A549 (cell line): Measurements from ENCODE around the gene PNLDC1. TPM values are rescaled to one million over a fixed set of nuclear protein-coding genes. Genes with fewer than 3 reads are reported as not detected.

Experiments
- CBX2 ChIP-seq: fragments of 200-600 bp; sonication (generic); IDR thresholded peaks from 2 replicates; pipeline ENCODE4 v1.6.1; 2016; ENCODE audit warnings: low read depth, mild to moderate bottlenecking, borderline replicate concordance
- CBX8 ChIP-seq: fragments of 200-600 bp; sonication (generic); IDR thresholded peaks from 2 replicates; pipeline ENCODE4 v1.6.1; 2016
- CHD2 ChIP-seq: fragments of 150-350 bp; IDR thresholded peaks from 2 replicates; pipeline ENCODE4 v1.6.1; 2014; ENCODE audit warnings: low read length; ENCODE audit not compliant: partially characterized antibody
- EHF ChIP-seq: fragments of 250-450 bp; sonication (Bioruptor Pico); IDR thresholded peaks from 2 replicates; pipeline ENCODE4 v1.5.0; 2020; ENCODE audit warnings: mild to moderate bottlenecking
- TP53 ChIP-seq: fragments of 250-450 bp; sonication (Bioruptor Pico); IDR thresholded peaks from 2 replicates; pipeline ENCODE4 v1.5.0; 2021; ENCODE audit warnings: mild to moderate bottlenecking, moderate library complexity
- polyA plus RNA-seq, 4 experiments: library from polyadenylated mRNA; depleted of rRNA in 3 of 4; stranded (reverse); fragments of >200 nt; fragmentation: RNase III in 1 of 4; extraction: RNeasy Plus Mini Kit Qiagen cat#74134 plus additional on column Dnase treatment in 1 of 4; gene quantifications; 2 replicates in 3 of 4; 3 replicates in 1 of 4; pipeline ENCODE4 v1.2.3, GENCODE V29; 2011 to 2017
- small RNA-seq, 6 experiments: library from RNA; depleted of rRNA; stranded (forward); fragments of <200 nt; gene quantifications; one replicate each; pipeline ENCODE3, GENCODE V24; 2012
- TF ChIP-seq, protein P1 (sequence below): fragments of >200 bp; sonication (Bioruptor Twin); formaldehyde crosslinking; IDR thresholded peaks from 2 replicates; pipeline ENCODE4 v1.6.1; 2016

The PNLDC1 gene
- polyA plus RNA-seq, 2 of the 4 experiments (the other 2 are of a cell fraction): 0.09 to 0.13 TPM

DNA sequence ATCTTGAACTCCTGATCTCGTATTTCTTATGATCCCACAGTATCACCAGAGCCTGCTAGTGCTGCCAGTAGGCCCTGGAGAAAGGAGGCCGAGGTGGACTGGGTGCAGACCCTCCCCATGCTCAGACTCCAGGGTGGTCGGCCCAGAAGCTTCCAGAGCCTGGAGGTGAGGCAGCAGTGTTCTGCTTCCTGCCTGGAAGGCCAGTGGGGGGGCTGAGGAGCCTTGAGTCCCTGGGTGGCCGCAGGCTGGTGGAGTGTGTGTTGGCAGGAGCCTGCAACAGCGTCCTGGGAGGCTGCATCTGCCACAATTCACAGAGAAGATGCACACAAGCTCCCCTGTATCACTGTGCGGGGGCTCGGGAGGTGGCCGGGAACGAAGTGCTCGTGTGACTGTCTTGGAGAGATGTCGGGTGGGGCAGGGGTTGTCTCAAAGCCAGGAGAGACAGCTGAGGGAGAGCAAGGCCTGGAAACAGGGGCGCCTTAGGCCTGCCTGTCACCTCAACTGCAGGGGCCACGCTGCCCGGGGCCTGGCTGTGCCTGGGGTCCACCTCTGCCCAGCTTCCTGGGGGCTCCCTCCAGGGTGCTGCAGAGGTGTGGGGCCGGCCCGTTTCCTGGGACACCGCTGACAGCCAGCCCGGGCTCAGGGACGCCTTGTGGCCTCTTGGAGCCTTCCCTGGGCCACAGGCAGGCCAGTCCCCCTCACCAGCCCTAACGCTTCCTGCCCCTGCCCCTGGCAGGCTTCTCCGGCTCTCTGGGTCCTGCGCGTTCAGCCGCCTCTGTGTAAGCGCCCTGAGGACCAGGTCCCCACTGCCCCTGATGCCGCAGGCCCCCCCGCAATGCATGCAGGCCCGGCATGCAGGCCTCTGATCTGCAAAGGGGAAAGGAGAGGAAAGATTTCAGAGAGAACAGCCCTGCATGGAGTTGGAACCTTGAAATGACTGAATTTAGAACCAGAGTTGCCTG, 66.5 kb downstream of the PNLDC1 start (continued):
- TF ChIP-seq CBX2 (no peak), CBX8 (no peak), TP53 (CRISPR knock-in tag) (no peak), EHF (no peak), CHD2 (no peak)
- TF ChIP-seq, protein P1, sequence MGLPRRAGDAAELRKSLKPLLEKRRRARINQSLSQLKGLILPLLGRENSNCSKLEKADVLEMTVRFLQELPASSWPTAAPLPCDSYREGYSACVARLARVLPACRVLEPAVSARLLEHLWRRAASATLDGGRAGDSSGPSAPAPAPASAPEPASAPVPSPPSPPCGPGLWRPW: no peak

Small RNA genes within 50 kb of the gene (small RNA-seq; reads per million reads assigned to genes)
- gene SNORA20: 25.7 to 495 (median 28.9) reads per million in 6 experiments
- gene SNORA29: 0 reads per million in 6 experiments

Other genes starting within 250 kb of the PNLDC1 start
- 34.8 and 63.2 TPM in 2 replicates for gene SOD2, start 107.0 kb upstream of the PNLDC1 start, polyA plus RNA-seq (2011; rRNA removed)
- gene SOD2, start 107.0 kb upstream of the PNLDC1 start, polyA plus RNA-seq (2017; fragmentation: RNase III; extraction: RNeasy Plus Mini Kit Qiagen cat#74134 plus additional on column Dnase treatment): 81.0 to 81.3 TPM (median 81.1 TPM) in 3 replicates
- 42.4 and 46.1 TPM in 2 replicates for gene WTAP, start 72.8 kb upstream of the PNLDC1 start, polyA plus RNA-seq (2011; rRNA removed)
- gene WTAP, start 72.8 kb upstream of the PNLDC1 start, polyA plus RNA-seq (2017; fragmentation: RNase III; extraction: RNeasy Plus Mini Kit Qiagen cat#74134 plus additional on column Dnase treatment): 53.2 to 54.0 TPM (median 53.9 TPM) in 3 replicates
- 37.3 and 45.5 TPM in 2 replicates for gene ACAT2, start 38.2 kb upstream of the PNLDC1 start, polyA plus RNA-seq (2011; rRNA removed)
- gene ACAT2, start 38.2 kb upstream of the PNLDC1 start, polyA plus RNA-seq (2017; fragmentation: RNase III; extraction: RNeasy Plus Mini Kit Qiagen cat#74134 plus additional on column Dnase treatment): 33.1 to 44.8 TPM (median 44.7 TPM) in 3 replicates
- 170 and 215 TPM in 2 replicates for gene TCP1, start 10.7 kb upstream of the PNLDC1 start, polyA plus RNA-seq (2011; rRNA removed)
- gene TCP1, start 10.7 kb upstream of the PNLDC1 start, polyA plus RNA-seq (2017; fragmentation: RNase III; extraction: RNeasy Plus Mini Kit Qiagen cat#74134 plus additional on column Dnase treatment): 367 to 416 TPM (median 379 TPM) in 3 replicates
- gene MRPL18, start 9.8 kb upstream of the PNLDC1 start, polyA plus RNA-seq (2011; rRNA removed): 120 and 142 TPM in 2 replicates
- gene MRPL18, start 9.8 kb upstream of the PNLDC1 start, polyA plus RNA-seq (2017; fragmentation: RNase III; extraction: RNeasy Plus Mini Kit Qiagen cat#74134 plus additional on column Dnase treatment): 102 to 127 TPM (median 115 TPM) in 3 replicates
- not detected in 2 replicates for gene MAS1, start 90.7 kb downstream of the PNLDC1 start, polyA plus RNA-seq (2011; rRNA removed)
- gene MAS1, start 90.7 kb downstream of the PNLDC1 start, polyA plus RNA-seq (2017; fragmentation: RNase III; extraction: RNeasy Plus Mini Kit Qiagen cat#74134 plus additional on column Dnase treatment): not detected in 3 replicates
- gene IGF2R, start 168.8 kb downstream of the PNLDC1 start, polyA plus RNA-seq (2011; rRNA removed): 17.6 and 25.6 TPM in 2 replicates
- 22.6 to 24.9 TPM (median 24.3 TPM) in 3 replicates for gene IGF2R, start 168.8 kb downstream of the PNLDC1 start, polyA plus RNA-seq (2017; fragmentation: RNase III; extraction: RNeasy Plus Mini Kit Qiagen cat#74134 plus additional on column Dnase treatment)